Body of pancreas (tissue), 4 donors: Measurements from ENCODE around the gene ADGRB2.

Experiments
- POLR2A ChIP-seq, 3 donors: fragments of 450-650 bp; IDR thresholded peaks; one replicate each; pipeline ENCODE4 v1.6.1; 2016; ENCODE audit warnings: antibody characterized with exemption in 3 of 3, mild to moderate bottlenecking in 2 of 3
- TF ChIP-seq, protein P1 (sequence below), 7 experiments: fragments of 450-650 bp in 4 of 7; fragments of 200-600 bp in 3 of 7; sonication (generic) in 3 of 7; IDR thresholded peaks; one replicate each; pipeline ENCODE4 v1.5.1; 2016 to 2019; ENCODE audit warnings: antibody characterized with exemption in 7 of 7

DNA sequence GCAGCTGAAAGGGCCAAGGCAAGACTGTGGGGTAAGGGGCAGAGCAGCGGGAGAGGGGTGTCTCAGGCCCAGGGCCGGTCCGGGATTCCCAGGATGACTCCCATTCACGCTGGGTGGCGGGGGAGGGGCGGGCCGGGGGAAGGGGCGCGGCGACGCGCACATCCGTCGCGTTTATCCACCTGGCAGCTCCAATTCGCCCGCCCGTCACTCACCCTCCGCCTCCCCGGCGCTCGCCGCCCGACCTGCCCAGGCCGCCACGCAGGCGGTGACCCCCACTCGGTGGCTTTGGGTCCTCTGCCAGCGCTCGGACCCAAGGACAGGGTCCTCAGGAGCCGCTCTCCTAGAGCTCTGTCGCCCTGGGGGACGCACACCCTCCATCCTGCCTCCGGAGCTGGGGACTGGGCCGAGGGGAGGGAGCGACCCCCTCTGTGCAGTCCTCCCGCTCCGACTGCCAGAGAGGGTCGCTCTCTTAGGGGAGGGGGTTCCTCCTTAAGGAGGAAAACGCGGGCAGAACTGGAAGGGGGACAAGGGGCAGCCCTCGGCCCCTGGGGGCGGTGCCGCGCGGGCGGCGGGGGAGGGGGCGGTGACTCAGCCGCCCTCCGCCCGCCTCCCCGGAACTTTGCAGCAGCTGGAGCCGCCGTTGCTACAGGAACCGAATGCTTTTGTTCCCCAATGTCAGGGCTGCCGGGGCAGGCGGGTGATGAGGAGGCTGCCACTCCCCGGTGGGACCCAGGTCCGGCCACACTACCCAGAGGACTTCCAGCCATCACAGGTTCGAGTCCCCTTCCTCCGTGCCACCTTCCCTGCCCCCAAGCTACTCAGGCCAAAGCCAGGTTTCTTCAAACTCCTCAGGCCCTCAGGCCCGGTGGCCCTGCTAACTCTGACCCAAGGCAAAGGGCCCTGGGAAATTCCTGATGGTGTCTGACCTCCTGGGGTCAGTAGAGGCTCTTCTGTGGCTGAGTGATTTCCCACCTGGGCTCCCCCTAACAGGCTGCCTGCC, 3.4 kb downstream of the ADGRB2 start:
- TF ChIP-seq, protein P1, sequence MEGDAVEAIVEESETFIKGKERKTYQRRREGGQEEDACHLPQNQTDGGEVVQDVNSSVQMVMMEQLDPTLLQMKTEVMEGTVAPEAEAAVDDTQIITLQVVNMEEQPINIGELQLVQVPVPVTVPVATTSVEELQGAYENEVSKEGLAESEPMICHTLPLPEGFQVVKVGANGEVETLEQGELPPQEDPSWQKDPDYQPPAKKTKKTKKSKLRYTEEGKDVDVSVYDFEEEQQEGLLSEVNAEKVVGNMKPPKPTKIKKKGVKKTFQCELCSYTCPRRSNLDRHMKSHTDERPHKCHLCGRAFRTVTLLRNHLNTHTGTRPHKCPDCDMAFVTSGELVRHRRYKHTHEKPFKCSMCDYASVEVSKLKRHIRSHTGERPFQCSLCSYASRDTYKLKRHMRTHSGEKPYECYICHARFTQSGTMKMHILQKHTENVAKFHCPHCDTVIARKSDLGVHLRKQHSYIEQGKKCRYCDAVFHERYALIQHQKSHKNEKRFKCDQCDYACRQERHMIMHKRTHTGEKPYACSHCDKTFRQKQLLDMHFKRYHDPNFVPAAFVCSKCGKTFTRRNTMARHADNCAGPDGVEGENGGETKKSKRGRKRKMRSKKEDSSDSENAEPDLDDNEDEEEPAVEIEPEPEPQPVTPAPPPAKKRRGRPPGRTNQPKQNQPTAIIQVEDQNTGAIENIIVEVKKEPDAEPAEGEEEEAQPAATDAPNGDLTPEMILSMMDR (IDR thresholded peaks at IDR 0.05) = no peak
- TF ChIP-seq POLR2A (IDR thresholded peaks at IDR 0.05) = no peak
